Testis (tissue), 3 donors: Measurements from ENCODE around the gene PLCL2. TPM values are rescaled to one million over a fixed set of nuclear protein-coding genes. Genes with fewer than 3 reads are reported as not detected.

Experiments used
- DNase-seq: peaks from one replicate; pipeline ENCODE4 v3.0.0-alpha.2; 2019
- H3K27ac ChIP-seq, 2 donors: fragments of 200-600 bp; sonication (generic); one replicate each; pipeline ENCODE4 v1.5.1; 2019
- H3K27me3 ChIP-seq: fragments of 200-600 bp; sonication (generic); one replicate; pipeline ENCODE4 v1.5.1; 2019
- H3K36me3 ChIP-seq: fragments of 200-600 bp; sonication (generic); one replicate; pipeline ENCODE4 v1.5.1; 2017; ENCODE audit warnings: low read depth; ENCODE audit errors: missing control alignments
- H3K4me1 ChIP-seq: fragments of 200-600 bp; sonication (generic); one replicate; pipeline ENCODE4 v1.5.1; 2019
- H3K4me3 ChIP-seq, 2 donors: fragments of 200-600 bp; sonication (generic); one replicate each; pipeline ENCODE4 v1.5.1; 2017 to 2019
- H3K9me3 ChIP-seq: fragments of 200-600 bp; sonication (generic); one replicate; pipeline ENCODE4 v1.5.1; 2017
- POLR2A ChIP-seq: fragments of 450-650 bp; IDR thresholded peaks from one replicate; pipeline ENCODE4 v1.6.1; 2017; ENCODE audit warnings: antibody characterized with exemption, mild to moderate bottlenecking, moderate library complexity
- WGBS, 2 donors: methylation state at CpG; one replicate each; pipeline ENCODE4 v1.1.5; 2018; 5-methylcytosine and 5-hydroxymethylcytosine counted together
- intact Hi-C: fragments of 100-400 bp; cut with DNase I; formaldehyde crosslinking; loops from one replicate; pipeline ENCODE4 v1.15.1; 2023; ENCODE audit warnings: low total_unique reads
- polyA plus RNA-seq: library from polyadenylated mRNA; stranded (reverse); fragments of 350-450 nt; fragmentation: Illumina TruSeq; extraction: RNeasy Lipid Tissue Mini Kit (QIAGEN cat#74804); gene quantifications from one replicate; pipeline ENCODE4 v1.2.3, GENCODE V29; 2014; ENCODE audit warnings: low read depth, low replicate concordance; ENCODE audit not compliant: insufficient read depth
- total RNA-seq, 2 donors: library from RNA; depleted of rRNA; stranded (reverse); fragments of >200 nt; gene quantifications; one replicate each; pipeline ENCODE4 v1.2.3, GENCODE V29; 2016
- TF ChIP-seq, protein P1 (sequence below), 3 experiments: fragments of 450-650 bp in 2 of 3; fragments of 200-600 bp in 1 of 3; sonication (generic) in 1 of 3; IDR thresholded peaks; one replicate each; pipeline ENCODE4 v1.5.1; 2016 to 2019; ENCODE audit warnings: antibody characterized with exemption in 3 of 3, mild to moderate bottlenecking in 2 of 3, moderate library complexity in 1 of 3

PLCL2 gene
- total and polyA plus RNA-seq, 3 donors from 2014 or later, result 10.7 to 23.0 (median 15.0) TPM

DNA sequence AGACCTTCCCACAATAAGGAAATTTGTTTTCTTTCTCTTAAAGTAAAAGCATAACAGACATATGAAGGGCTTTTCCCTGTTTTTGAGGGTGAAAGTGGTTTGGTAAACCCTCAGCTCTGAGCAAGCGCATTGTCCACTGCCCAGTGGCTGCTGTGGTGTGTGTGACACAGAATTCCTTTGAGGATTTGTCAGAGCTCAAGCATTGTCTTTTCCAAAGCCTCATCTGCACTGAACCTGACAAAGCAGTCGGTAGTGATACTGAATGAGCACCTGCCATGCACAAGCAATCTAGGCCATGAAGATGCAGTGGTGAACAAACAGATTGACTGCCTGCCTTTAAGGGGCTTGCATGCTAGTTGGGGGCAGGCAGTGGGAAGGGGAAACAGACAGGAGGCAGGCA, 128.3 kb downstream of the PLCL2 start:
- no peak for DNase-seq
- 73 to 85% methylated on average over 2 of the region's 2 CpGs for WGBS, 2 donors
- TF ChIP-seq, protein P1, sequence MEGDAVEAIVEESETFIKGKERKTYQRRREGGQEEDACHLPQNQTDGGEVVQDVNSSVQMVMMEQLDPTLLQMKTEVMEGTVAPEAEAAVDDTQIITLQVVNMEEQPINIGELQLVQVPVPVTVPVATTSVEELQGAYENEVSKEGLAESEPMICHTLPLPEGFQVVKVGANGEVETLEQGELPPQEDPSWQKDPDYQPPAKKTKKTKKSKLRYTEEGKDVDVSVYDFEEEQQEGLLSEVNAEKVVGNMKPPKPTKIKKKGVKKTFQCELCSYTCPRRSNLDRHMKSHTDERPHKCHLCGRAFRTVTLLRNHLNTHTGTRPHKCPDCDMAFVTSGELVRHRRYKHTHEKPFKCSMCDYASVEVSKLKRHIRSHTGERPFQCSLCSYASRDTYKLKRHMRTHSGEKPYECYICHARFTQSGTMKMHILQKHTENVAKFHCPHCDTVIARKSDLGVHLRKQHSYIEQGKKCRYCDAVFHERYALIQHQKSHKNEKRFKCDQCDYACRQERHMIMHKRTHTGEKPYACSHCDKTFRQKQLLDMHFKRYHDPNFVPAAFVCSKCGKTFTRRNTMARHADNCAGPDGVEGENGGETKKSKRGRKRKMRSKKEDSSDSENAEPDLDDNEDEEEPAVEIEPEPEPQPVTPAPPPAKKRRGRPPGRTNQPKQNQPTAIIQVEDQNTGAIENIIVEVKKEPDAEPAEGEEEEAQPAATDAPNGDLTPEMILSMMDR (IDR thresholded peaks at IDR 0.05), result no peak
- no peak for TF ChIP-seq POLR2A
- intact Hi-C loops, result no loop called here
- H3K36me3 ChIP-seq, result no peaks in the 10 kb centered on the region
- no peaks in the 10 kb centered on the region for H3K4me1 ChIP-seq
- H3K9me3 ChIP-seq, result no peaks in the 10 kb centered on the region
- H3K27ac ChIP-seq, result no peak overlapping the region
- H3K4me3 ChIP-seq, result no peak overlapping the region
- no peaks in the 10 kb centered on the region for H3K27me3 ChIP-seq

DNA sequence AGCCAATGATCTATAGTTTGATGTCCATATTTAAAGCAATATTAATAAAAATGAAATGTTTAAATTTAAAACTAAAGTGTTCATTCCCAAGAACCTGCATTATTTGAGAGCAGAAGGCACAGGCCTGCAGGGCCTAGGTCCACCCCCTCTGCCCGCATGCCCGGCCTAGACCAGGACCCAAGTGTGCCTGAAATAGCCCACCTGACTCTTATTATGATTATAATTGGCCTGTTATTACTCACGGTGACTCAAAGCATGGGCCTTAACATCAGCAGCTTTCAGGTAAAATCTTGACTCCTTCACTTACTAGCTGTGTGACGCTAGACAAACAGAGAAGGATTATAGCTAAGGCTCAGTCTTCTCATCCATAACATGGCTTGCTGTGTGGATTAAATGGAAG, 128.8 kb downstream of the PLCL2 start:
- 94 to 96% methylated on average over 4 of the region's 4 CpGs for WGBS, 2 donors

DNA sequence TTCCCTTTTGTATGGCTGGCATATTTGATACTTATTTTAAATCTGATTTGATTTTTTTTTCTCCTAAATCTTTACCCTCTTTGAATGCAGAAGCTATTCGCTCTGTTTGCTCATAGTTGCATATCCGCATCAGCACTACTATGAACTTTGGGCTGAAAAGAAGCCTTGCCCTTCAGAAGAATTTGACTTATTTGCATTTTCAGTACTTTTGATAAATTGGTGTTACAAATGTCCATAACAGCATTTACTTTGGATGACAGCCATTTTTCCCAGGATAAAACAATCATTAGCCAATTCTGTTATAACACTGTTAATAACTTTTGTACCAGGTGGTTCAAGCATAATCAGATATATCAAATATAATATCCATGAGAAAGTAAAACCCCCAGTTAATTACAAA, 129.5 kb downstream of the PLCL2 start:
- no peak for DNase-seq
- WGBS, 2 donors, result 96 to 99% methylated on average over 2 of the region's 2 CpGs
- Histone ChIP-seq H3K4me3 (no peak overlapping the region), H3K27me3 (no peaks in the 10 kb centered on the region), H3K4me1 (no peaks in the 10 kb centered on the region), H3K27ac (no peak overlapping the region), H3K36me3 (no peaks in the 10 kb centered on the region), H3K9me3 (no peaks in the 10 kb centered on the region)
- TF ChIP-seq, protein P1 (IDR thresholded peaks at IDR 0.05), result no peak
- TF ChIP-seq POLR2A, result no peak
- intact Hi-C loops, result no loop called here

More for the DNA sequence above, 128.8 kb downstream of the PLCL2 start:
- H3K4me3 ChIP-seq, result no peak overlapping the region
- intact Hi-C loops, result no loop called here
- TF ChIP-seq POLR2A, result no peak
- TF ChIP-seq, protein P1 (IDR thresholded peaks at IDR 0.05), result no peak
- no peak overlapping the region for H3K27ac ChIP-seq
- H3K9me3 ChIP-seq, result no peaks in the 10 kb centered on the region
- H3K27me3 ChIP-seq, result no peaks in the 10 kb centered on the region
- no peaks in the 10 kb centered on the region for H3K4me1 ChIP-seq
- H3K36me3 ChIP-seq, result no peaks in the 10 kb centered on the region
- DNase-seq, result no peak

DNA sequence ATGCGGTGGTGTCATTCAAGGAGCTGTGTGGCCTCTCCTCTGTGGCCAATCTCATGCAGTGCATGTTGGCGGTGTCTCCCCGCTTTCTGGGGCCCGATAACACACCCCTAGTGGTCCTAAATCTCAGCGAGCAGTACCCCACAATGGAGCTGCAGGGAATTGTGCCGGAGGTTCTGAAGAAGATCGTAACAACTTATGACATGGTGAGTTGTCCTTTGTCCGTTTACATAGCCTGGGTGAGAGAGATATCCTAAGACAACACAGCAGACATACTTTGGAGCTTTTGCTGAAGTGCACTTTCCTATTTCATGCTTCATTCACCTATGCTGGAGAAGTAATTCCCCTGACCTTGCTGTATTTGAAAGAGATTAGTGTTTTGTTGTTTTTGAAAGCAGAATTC, 130.0 kb downstream of the PLCL2 start:
- no peak overlapping the region for H3K27ac ChIP-seq
- intact Hi-C loops, result no loop called here
- no peak overlapping the region for H3K4me3 ChIP-seq
- TF ChIP-seq POLR2A, result no peak
- TF ChIP-seq, protein P1 (IDR thresholded peaks at IDR 0.05), result no peak
- no peaks in the 10 kb centered on the region for H3K36me3 ChIP-seq
- H3K9me3 ChIP-seq, result no peaks in the 10 kb centered on the region
- H3K27me3 ChIP-seq, result no peaks in the 10 kb centered on the region
- H3K4me1 ChIP-seq, result no peaks in the 10 kb centered on the region
- no peak for DNase-seq
- WGBS, 2 donors, result 93 to 97% methylated on average over 8 of the region's 8 CpGs

DNA sequence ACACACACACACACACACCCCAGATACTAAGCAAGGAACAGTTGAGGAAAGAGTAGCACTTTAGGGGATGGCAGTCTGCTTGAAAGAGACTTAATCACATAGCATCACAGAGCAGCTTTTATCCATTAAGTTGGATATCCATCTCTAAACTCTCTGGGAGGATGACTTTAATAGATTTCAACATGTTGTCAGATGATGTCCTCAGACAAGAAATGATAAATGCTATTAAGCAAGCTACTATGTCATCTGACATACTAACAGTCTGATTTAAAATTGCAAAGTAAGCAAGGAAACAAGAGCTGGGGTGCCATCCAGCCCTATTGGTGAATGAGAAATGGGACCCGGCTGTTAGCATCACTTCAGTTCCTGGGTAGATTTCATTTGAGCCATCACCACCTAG, 136.9 kb downstream of the PLCL2 start:
- WGBS, 2 donors, result 92 to 100% methylated on average over 1 of the region's 1 CpG
- Histone ChIP-seq H3K4me3 (no peak overlapping the region), H3K27me3 (no peaks in the 10 kb centered on the region), H3K36me3 (no peaks in the 10 kb centered on the region), H3K27ac (no peak overlapping the region), H3K9me3 (no peaks in the 10 kb centered on the region), H3K4me1 (no peaks in the 10 kb centered on the region)
- DNase-seq, result no peak
- intact Hi-C loops, result no loop called here
- no peak for TF ChIP-seq POLR2A
- TF ChIP-seq, protein P1 (IDR thresholded peaks at IDR 0.05), result no peak
